SU-DHL-6 (cell line): ENCODE data around the gene LARP4B.

Source experiments
- H2AFZ ChIP-seq: fragments of 200-600 bp; sonication (generic); 2 replicates; pipeline ENCODE4 v1.6.1; 2014; ENCODE audit warnings: low read depth, mild to moderate bottlenecking, moderate library complexity, mixed read lengths, antibody characterized with exemption, low read length; ENCODE audit not compliant: severe bottlenecking
- H3F3A ChIP-seq: fragments of 200-600 bp; shearing (Covaris generic); 2 replicates; pipeline ENCODE4 v1.6.0; 2016; ENCODE audit warnings: antibody characterized with exemption, mild to moderate bottlenecking; ENCODE audit not compliant: insufficient read depth
- H3K27ac ChIP-seq: fragments of 200-600 bp; sonication (generic); 2 replicates; pipeline ENCODE4 v1.5.1; 2016; ENCODE audit warnings: low read depth, mild to moderate bottlenecking, low read length, moderate library complexity, mixed read lengths
- H3K27me3 ChIP-seq: fragments of 200-600 bp; sonication (generic), shearing (Covaris generic); 2 replicates; pipeline ENCODE4 v1.6.0; 2014; ENCODE audit warnings: mild to moderate bottlenecking, low read length
- H3K36me3 ChIP-seq: fragments of 200-600 bp; sonication (generic); 2 replicates; pipeline ENCODE4 v1.6.1; 2014; ENCODE audit warnings: mild to moderate bottlenecking, low read length, mixed read lengths
- H3K4me2 ChIP-seq: fragments of 300-600, 200-600 bp; shearing (Covaris generic), sonication (generic); 2 replicates; pipeline ENCODE4 v1.6.0; 2014; ENCODE audit warnings: low read length, low read depth, mild to moderate bottlenecking; ENCODE audit not compliant: poor library complexity, severe bottlenecking
- H3K4me3 ChIP-seq: fragments of 200-600 bp; sonication (generic); 2 replicates; pipeline ENCODE4 v1.5.1; 2014; ENCODE audit warnings: antibody characterized with exemption, low read length, mild to moderate bottlenecking, mixed read lengths; ENCODE audit not compliant: insufficient read depth, poor library complexity, severe bottlenecking
- H3K79me2 ChIP-seq: fragments of 200-600 bp; sonication (generic); 2 replicates; pipeline ENCODE4 v1.6.1; 2014; ENCODE audit warnings: mild to moderate bottlenecking, low read length, moderate library complexity; ENCODE audit not compliant: insufficient read depth
- H3K9ac ChIP-seq: fragments of 200-600 bp; sonication (generic); 2 replicates; pipeline ENCODE4 v1.7.0; 2014; ENCODE audit warnings: mild to moderate bottlenecking, low read length
- H3K9me2 ChIP-seq: fragments of 200-600 bp; sonication (generic); replicated peaks from 2 replicates; pipeline ENCODE4 v1.6.1; 2014; ENCODE audit warnings: low read length; ENCODE audit not compliant: insufficient read depth
- H3K9me3 ChIP-seq: fragments of 200-600 bp; sonication (generic); 2 replicates; pipeline ENCODE4 v1.6.1; 2014; ENCODE audit warnings: low read length, mixed read lengths; ENCODE audit not compliant: insufficient read depth
- H4K20me1 ChIP-seq: fragments of 200-600 bp; sonication (generic); 2 replicates; pipeline ENCODE4 v1.6.1; 2014; ENCODE audit warnings: low read depth, mild to moderate bottlenecking, antibody characterized with exemption, low read length, moderate library complexity, mixed read lengths
- CTCF ChIP-seq: fragments of 200-600 bp; sonication (generic); IDR thresholded peaks from one replicate; pipeline ENCODE4 v1.5.1; 2017; ENCODE audit warnings: antibody characterized with exemption, mild to moderate bottlenecking, low read length, moderate library complexity; ENCODE audit not compliant: insufficient read depth, poor library complexity, severe bottlenecking
- EZH2phosphoT487 ChIP-seq: fragments of 200-600 bp; sonication (generic), shearing (Covaris generic); conservative IDR thresholded peaks from 2 replicates; pipeline ENCODE4 v1.6.1; 2018; ENCODE audit warnings: mild to moderate bottlenecking, antibody characterized with exemption, low read length, moderate library complexity, mixed read lengths

Gene LARP4B

GRCh38 chr10:829241-829640, 102.3 kb downstream of the LARP4B start:
- H3K9ac ChIP-seq = no peak overlapping the region
- peaks cover 21% of the 10 kb centered on the region; the same call in 1 of the 2 replicates for H3K36me3 ChIP-seq
- no peak overlapping the region for H3K4me3 ChIP-seq
- no peak overlapping the region for H3K4me2 ChIP-seq
- TF ChIP-seq CTCF (no peak), EZH2phosphoT487 (no peak)
- H2AFZ ChIP-seq = no peak overlapping the region
- no peaks in the 10 kb centered on the region for H3K9me3 ChIP-seq
- no peaks in the 10 kb centered on the region for H3K27me3 ChIP-seq
- peaks cover 3% of the 10 kb centered on the region; the same call in 1 of the 2 replicates for H4K20me1 ChIP-seq
- no peaks in the 10 kb centered on the region for H3K9me2 ChIP-seq
- H3K27ac ChIP-seq = no peak overlapping the region
- no peaks in the 10 kb centered on the region for H3F3A ChIP-seq
- H3K79me2 ChIP-seq = no peaks in the 10 kb centered on the region

- H3K36me3 ChIP-seq = peaks cover 18% of the 10 kb centered on the region; the same call in 1 of the 2 replicates
- no peaks in the 10 kb centered on the region for H3K9me3 ChIP-seq
- H3K4me2 ChIP-seq = no peak overlapping the region
- no peak overlapping the region for H3K4me3 ChIP-seq
- H3K27ac ChIP-seq = no peak overlapping the region
- H3K79me2 ChIP-seq = no peaks in the 10 kb centered on the region
- TF ChIP-seq EZH2phosphoT487 (no peak), CTCF (no peak)
- peaks cover 3% of the 10 kb centered on the region; the same call in 1 of the 2 replicates for H4K20me1 ChIP-seq
- no peaks in the 10 kb centered on the region for H3F3A ChIP-seq
- H2AFZ ChIP-seq = no peak overlapping the region
- no peak overlapping the region for H3K9ac ChIP-seq
- H3K9me2 ChIP-seq = no peaks in the 10 kb centered on the region
- no peaks in the 10 kb centered on the region for H3K27me3 ChIP-seq
Observed at GRCh38 chr10:828191-828590, 103.3 kb downstream of the LARP4B start.

GRCh38 chr10:824946-825345, 106.6 kb downstream of the LARP4B start:
- Histone ChIP-seq H3K9me3 (no peaks in the 10 kb centered on the region), H3F3A (no peaks in the 10 kb centered on the region), H3K9ac (no peak overlapping the region), H3K27me3 (no peaks in the 10 kb centered on the region), H2AFZ (no peak overlapping the region), H3K36me3 (peaks cover 21% of the 10 kb centered on the region; the same call in 1 of the 2 replicates), H3K4me2 (no peak overlapping the region), H4K20me1 (no peaks in the 10 kb centered on the region), H3K9me2 (no peaks in the 10 kb centered on the region), H3K79me2 (no peaks in the 10 kb centered on the region), H3K4me3 (no peak overlapping the region), H3K27ac (no peak overlapping the region)
- TF ChIP-seq CTCF (no peak), EZH2phosphoT487 (no peak)

GRCh38 chr10:824497-824896, 107.0 kb downstream of the LARP4B start:
- Histone ChIP-seq H3K9me3 (no peaks in the 10 kb centered on the region), H3K4me3 (no peak overlapping the region), H3K79me2 (no peaks in the 10 kb centered on the region), H3K27me3 (no peaks in the 10 kb centered on the region), H3F3A (no peaks in the 10 kb centered on the region), H3K27ac (no peak overlapping the region), H2AFZ (no peak overlapping the region), H3K9me2 (no peaks in the 10 kb centered on the region), H3K9ac (no peak overlapping the region), H3K4me2 (no peak overlapping the region), H3K36me3 (peaks cover 16% of the 10 kb centered on the region; the same call in 1 of the 2 replicates), H4K20me1 (no peaks in the 10 kb centered on the region)
- no peak for TF ChIP-seq EZH2phosphoT487
- TF ChIP-seq CTCF = no peak
